ENCODE results near the gene PPP4R3A.
A peak's percentile ranks its signal among the peaks of the same experiment; 100 is the strongest.
"Not testable (repeated sequence)": the region's sequence is repeated elsewhere in the genome, so short reads cannot be mapped to it uniquely, and the experiment has no call there.

The PPP4R3A gene

GRCh38 chr14:91429385-91429784, 80.7 kb downstream of the PPP4R3A start:
- no peak for DNase-seq

- DNase-seq, result not testable (repeated sequence)
These were observed 81.2 kb downstream of the PPP4R3A start for GRCh38 chr14:91428931-91429330.

GRCh38 chr14:91425531-91425944, 84.6 kb downstream of the PPP4R3A start:
- not testable (repeated sequence) for DNase-seq

- DNase-seq, result no peak
These were observed 85.1 kb downstream of the PPP4R3A start for GRCh38 chr14:91424813-91425530.

GRCh38 chr14:91420686-91421085, 89.4 kb downstream of the PPP4R3A start:
- DNase-seq, result no peak

GRCh38 chr14:91419451-91419850, 90.7 kb downstream of the PPP4R3A start:
- no peak for DNase-seq

- DNase-seq, result no peak
These were observed 91.1 kb downstream of the PPP4R3A start for GRCh38 chr14:91419044-91419397.

GRCh38 chr14:91418387-91419043, 91.6 kb downstream of the PPP4R3A start:
- DNase-seq, result peak; percentile 54

- peak; percentile 27 for DNase-seq
These were observed 92.1 kb downstream of the PPP4R3A start for GRCh38 chr14:91417983-91418386.

GRCh38 chr14:91417120-91417982, 92.8 kb downstream of the PPP4R3A start, which contains the start of gene CCDC88C:
TSS of gene CCDC88C (minus strand) at chr14:91417820. CDS start at chr14:91417690, 130 bp downstream.
- peak; percentile 46 for DNase-seq

- DNase-seq, result no peak
These were observed 93.4 kb downstream of the PPP4R3A start for GRCh38 chr14:91416744-91417119.

GRCh38 chr14:91415794-91416743, 94.0 kb downstream of the PPP4R3A start:
- peak; percentile 19 for DNase-seq

GRCh38 chr14:91414475-91414833, 95.7 kb downstream of the PPP4R3A start:
- no peak for DNase-seq

GRCh38 chr14:91413547-91414474, 96.3 kb downstream of the PPP4R3A start:
- DNase-seq, result peak; percentile 53

GRCh38 chr14:91412939-91413338, 97.2 kb downstream of the PPP4R3A start:
- no peak for DNase-seq

GRCh38 chr14:91410771-91411536, 99.2 kb downstream of the PPP4R3A start:
- DNase-seq, result no peak

GRCh38 chr14:91409928-91410718, 100.0 kb downstream of the PPP4R3A start:
- no peak for DNase-seq

- DNase-seq, result not testable (repeated sequence)
These were observed 100.9 kb downstream of the PPP4R3A start for GRCh38 chr14:91409240-91409639.
